ENCODE measurements around the gene EXD1. TPM values are rescaled to one million over a fixed set of nuclear protein-coding genes. Genes with fewer than 3 reads are reported as not detected.

The EXD1 gene
- polyA plus RNA-seq, 1 donor (not counting 4 experiments of a cell fraction or from before 2014, with no cell fraction given): 0.16 TPM

DNA sequence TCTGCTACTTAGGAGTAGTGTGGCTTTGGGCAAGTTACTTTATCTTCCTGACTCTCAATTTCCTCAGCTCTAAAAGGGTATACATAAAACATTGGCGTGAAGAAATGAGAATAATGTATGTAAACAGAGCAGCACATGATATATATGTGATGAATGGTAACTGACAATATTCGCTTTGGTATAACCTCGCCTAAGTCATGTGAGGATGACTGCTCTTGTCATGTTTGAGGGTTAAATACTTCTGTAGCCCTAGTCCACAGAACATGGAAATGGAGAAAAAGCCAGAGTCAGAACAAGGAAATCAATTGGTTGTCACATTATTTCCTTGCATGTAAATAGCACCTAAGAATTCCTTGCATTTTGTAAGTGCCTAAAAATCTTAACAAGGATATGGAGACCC lies 25.5 kb upstream of the EXD1 start:
- TF ChIP-seq CTCF (optimal IDR thresholded peaks at IDR 0.05 in 1 of 3, IDR thresholded peaks at IDR 0.05 in 1 of 3, conservative IDR thresholded peaks at IDR 0.05 in 1 of 3; ENCODE audit: extremely low read depth in 1 of 3, insufficient read depth in 2 of 3, low read length in 3 of 3) (no peak), EZH2 (IDR thresholded peaks at IDR 0.05; ENCODE audit: low read length) (no peak)
- H3K79me2 ChIP-seq (ENCODE audit: control insufficient read depth, insufficient read depth, low read length): peaks cover 3% of the 10 kb centered on the region
- H4K20me1 ChIP-seq (ENCODE audit: control insufficient read depth, extremely low read depth, insufficient read depth, low read length): no peaks in the 10 kb centered on the region
- no peak overlapping the region for H2AFZ ChIP-seq (ENCODE audit: control insufficient read depth, low read length)
- no peak overlapping the region for H3K4me3 ChIP-seq (ENCODE audit: control insufficient read depth in 2 of 3, extremely low read depth in 1 of 3, insufficient read depth in 2 of 3, low read depth in 1 of 3, low read length in 3 of 3)
- dilution Hi-C loops (cut with MboI; ENCODE audit: extremely low pct_ligation_motif_present, low sequenced_read_pairs): no loop called here
- H3K9me1 ChIP-seq (ENCODE audit: control insufficient read depth, extremely low read depth, insufficient read depth, low read length): no peaks in the 10 kb centered on the region
- no peak overlapping the region for H3K27ac ChIP-seq (ENCODE audit: control insufficient read depth, insufficient read depth, low read length)
- DNase-seq (ENCODE audit: low read depth, low spot score): no peak
- no peaks in the 10 kb centered on the region for H3K9me3 ChIP-seq (ENCODE audit: control insufficient read depth, low read depth, low read length)
- H3K4me1 ChIP-seq (ENCODE audit: control insufficient read depth, extremely low read depth, insufficient read depth, low read length): peaks cover 7% of the 10 kb centered on the region
- H3K36me3 ChIP-seq (ENCODE audit: control insufficient read depth in 2 of 2, extremely low read depth in 1 of 2, insufficient read depth in 2 of 2, low read length in 2 of 2): peaks cover 17 to 19% of the 10 kb centered on the region in 2 experiments
- no peaks in the 10 kb centered on the region for H3K27me3 ChIP-seq (ENCODE audit: control insufficient read depth, extremely low read depth, insufficient read depth, low read length)
- no peak for FAIRE-seq
- H3K9ac ChIP-seq (ENCODE audit: control insufficient read depth, extremely low read depth, insufficient read depth, low read length): no peak overlapping the region
- H3K4me2 ChIP-seq (ENCODE audit: control insufficient read depth, extremely low read depth, insufficient read depth, low read depth, low read length): no peak overlapping the region

DNA sequence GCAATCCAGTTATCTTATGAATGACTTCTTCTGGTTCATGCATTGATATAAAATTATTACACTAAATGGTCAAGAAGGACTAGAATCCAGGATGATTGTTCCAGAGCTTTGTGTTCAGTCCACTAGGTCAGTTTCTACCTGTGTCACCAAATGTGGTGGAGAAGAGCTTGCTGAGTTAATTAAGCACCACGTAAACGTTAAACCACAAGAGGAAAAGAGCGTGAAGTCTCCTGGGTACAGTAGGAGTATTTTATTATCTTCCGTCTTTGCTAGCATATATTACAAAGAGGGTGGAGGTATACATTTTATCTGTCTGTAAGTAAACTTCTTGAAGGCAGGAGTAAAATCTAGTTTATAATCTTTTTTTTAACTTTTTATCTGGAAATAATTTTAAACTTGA lies 24.0 kb upstream of the EXD1 start:
- Histone ChIP-seq H3K4me2 (ENCODE audit: control insufficient read depth, extremely low read depth, insufficient read depth, low read depth, low read length) (no peak overlapping the region), H3K9ac (ENCODE audit: control insufficient read depth, extremely low read depth, insufficient read depth, low read length) (no peak overlapping the region), H3K4me1 (ENCODE audit: control insufficient read depth, extremely low read depth, insufficient read depth, low read length) (peaks cover 16% of the 10 kb centered on the region), H3K27me3 (ENCODE audit: control insufficient read depth, extremely low read depth, insufficient read depth, low read length) (no peaks in the 10 kb centered on the region), H3K27ac (ENCODE audit: control insufficient read depth, insufficient read depth, low read length) (no peak overlapping the region), H3K9me1 (ENCODE audit: control insufficient read depth, extremely low read depth, insufficient read depth, low read length) (no peaks in the 10 kb centered on the region), H3K9me3 (ENCODE audit: control insufficient read depth, low read depth, low read length) (no peaks in the 10 kb centered on the region), H3K4me3 (ENCODE audit: control insufficient read depth in 2 of 3, extremely low read depth in 1 of 3, insufficient read depth in 2 of 3, low read depth in 1 of 3, low read length in 3 of 3) (no peak overlapping the region), H3K79me2 (ENCODE audit: control insufficient read depth, insufficient read depth, low read length) (peaks cover 4% of the 10 kb centered on the region), H3K36me3 (ENCODE audit: control insufficient read depth in 2 of 2, extremely low read depth in 1 of 2, insufficient read depth in 2 of 2, low read length in 2 of 2) (peaks cover 15 to 17% of the 10 kb centered on the region in 2 experiments), H2AFZ (ENCODE audit: control insufficient read depth, low read length) (no peak overlapping the region), H4K20me1 (ENCODE audit: control insufficient read depth, extremely low read depth, insufficient read depth, low read length) (no peaks in the 10 kb centered on the region)
- DNase-seq (ENCODE audit: low read depth, low spot score): no peak
- FAIRE-seq: no peak
- dilution Hi-C loops (cut with MboI; ENCODE audit: extremely low pct_ligation_motif_present, low sequenced_read_pairs): no loop called here
- TF ChIP-seq CTCF (optimal IDR thresholded peaks at IDR 0.05 in 1 of 3, IDR thresholded peaks at IDR 0.05 in 1 of 3, conservative IDR thresholded peaks at IDR 0.05 in 1 of 3; ENCODE audit: extremely low read depth in 1 of 3, insufficient read depth in 2 of 3, low read length in 3 of 3) (no peak), EZH2 (IDR thresholded peaks at IDR 0.05; ENCODE audit: low read length) (no peak)

Measured in keratinocyte (primary cell).